GM10266 (cell line): ENCODE results near the gene SALL3.

Experiments used
- DNase-seq: peaks from one replicate; pipeline ENCODE4 v3.0.0; 2012; ENCODE audit errors: extremely low spot score
- TF ChIP-seq, protein P1 (sequence below): IDR thresholded peaks from 2 replicates; pipeline ENCODE4 v1.5.1; 2012; ENCODE audit warnings: mild to moderate bottlenecking, low read depth; ENCODE audit not compliant: control insufficient read depth, insufficient read depth; ENCODE audit errors: missing control alignments

The SALL3 gene

DNA sequence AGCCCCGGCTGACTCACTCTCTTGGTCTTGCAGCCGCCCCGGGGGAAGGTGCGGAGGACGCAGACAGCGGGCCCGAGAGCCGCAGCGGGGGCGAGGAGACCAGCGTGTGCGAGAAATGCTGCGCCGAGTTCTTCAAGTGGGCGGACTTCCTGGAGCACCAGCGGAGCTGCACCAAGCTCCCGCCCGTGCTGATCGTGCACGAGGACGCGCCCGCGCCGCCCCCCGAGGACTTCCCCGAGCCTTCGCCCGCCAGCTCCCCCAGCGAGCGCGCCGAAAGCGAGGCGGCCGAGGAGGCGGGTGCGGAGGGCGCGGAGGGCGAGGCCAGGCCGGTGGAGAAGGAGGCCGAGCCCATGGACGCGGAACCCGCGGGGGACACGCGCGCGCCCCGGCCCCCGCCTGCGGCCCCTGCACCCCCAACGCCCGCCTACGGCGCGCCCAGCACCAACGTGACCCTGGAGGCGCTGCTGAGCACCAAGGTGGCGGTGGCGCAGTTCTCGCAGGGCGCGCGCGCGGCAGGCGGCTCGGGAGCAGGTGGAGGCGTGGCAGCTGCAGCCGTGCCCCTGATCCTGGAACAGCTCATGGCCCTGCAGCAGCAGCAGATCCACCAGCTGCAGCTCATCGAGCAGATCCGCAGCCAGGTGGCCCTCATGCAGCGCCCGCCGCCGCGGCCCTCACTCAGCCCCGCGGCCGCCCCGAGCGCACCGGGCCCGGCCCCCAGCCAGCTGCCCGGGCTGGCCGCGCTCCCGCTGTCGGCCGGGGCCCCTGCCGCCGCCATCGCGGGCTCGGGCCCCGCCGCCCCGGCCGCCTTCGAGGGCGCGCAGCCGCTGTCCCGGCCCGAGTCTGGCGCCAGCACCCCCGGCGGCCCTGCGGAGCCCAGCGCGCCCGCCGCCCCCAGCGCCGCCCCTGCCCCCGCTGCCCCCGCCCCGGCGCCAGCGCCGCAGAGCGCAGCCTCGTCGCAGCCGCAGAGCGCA lies 12.7 kb downstream of the SALL3 start:
- DNase-seq: no peak
- TF ChIP-seq, protein P1, sequence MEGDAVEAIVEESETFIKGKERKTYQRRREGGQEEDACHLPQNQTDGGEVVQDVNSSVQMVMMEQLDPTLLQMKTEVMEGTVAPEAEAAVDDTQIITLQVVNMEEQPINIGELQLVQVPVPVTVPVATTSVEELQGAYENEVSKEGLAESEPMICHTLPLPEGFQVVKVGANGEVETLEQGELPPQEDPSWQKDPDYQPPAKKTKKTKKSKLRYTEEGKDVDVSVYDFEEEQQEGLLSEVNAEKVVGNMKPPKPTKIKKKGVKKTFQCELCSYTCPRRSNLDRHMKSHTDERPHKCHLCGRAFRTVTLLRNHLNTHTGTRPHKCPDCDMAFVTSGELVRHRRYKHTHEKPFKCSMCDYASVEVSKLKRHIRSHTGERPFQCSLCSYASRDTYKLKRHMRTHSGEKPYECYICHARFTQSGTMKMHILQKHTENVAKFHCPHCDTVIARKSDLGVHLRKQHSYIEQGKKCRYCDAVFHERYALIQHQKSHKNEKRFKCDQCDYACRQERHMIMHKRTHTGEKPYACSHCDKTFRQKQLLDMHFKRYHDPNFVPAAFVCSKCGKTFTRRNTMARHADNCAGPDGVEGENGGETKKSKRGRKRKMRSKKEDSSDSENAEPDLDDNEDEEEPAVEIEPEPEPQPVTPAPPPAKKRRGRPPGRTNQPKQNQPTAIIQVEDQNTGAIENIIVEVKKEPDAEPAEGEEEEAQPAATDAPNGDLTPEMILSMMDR: no peak

DNA sequence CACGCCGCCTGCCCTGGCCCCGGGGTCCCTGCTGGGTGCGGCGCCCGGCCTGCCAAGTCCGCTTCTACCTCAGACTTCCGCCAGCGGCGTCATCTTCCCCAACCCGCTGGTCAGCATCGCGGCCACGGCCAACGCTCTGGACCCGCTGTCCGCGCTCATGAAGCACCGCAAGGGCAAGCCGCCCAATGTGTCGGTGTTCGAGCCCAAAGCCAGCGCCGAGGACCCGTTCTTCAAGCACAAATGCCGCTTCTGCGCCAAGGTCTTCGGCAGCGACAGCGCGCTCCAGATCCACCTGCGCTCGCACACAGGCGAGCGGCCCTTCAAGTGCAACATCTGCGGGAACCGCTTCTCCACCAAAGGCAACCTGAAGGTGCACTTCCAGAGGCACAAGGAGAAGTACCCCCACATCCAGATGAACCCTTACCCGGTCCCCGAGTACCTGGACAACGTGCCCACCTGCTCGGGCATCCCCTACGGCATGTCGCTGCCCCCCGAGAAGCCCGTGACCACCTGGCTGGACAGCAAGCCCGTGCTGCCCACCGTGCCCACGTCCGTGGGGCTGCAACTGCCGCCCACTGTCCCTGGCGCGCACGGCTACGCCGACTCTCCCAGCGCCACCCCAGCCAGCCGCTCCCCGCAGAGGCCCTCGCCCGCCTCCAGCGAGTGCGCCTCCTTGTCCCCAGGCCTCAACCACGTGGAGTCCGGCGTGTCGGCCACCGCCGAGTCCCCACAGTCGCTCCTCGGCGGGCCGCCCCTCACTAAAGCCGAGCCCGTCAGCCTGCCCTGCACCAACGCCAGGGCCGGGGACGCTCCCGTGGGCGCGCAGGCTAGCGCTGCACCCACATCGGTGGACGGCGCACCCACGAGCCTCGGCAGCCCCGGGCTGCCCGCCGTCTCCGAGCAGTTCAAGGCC lies 13.7 kb downstream of the SALL3 start:
- no peak for DNase-seq
- TF ChIP-seq, protein P1: no peak

DNA sequence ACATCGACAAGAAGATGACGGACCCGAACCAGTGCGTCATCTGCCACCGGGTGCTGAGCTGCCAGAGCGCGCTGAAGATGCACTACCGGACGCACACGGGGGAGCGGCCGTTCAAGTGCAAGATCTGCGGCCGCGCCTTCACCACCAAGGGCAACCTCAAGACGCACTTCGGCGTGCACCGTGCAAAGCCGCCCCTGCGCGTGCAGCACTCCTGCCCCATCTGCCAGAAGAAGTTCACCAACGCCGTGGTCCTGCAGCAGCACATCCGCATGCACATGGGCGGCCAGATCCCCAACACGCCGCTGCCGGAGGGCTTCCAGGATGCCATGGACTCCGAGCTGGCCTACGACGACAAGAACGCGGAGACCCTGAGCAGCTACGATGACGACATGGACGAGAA lies 14.4 kb downstream of the SALL3 start:
- TF ChIP-seq, protein P1: no peak
- DNase-seq: no peak

DNA sequence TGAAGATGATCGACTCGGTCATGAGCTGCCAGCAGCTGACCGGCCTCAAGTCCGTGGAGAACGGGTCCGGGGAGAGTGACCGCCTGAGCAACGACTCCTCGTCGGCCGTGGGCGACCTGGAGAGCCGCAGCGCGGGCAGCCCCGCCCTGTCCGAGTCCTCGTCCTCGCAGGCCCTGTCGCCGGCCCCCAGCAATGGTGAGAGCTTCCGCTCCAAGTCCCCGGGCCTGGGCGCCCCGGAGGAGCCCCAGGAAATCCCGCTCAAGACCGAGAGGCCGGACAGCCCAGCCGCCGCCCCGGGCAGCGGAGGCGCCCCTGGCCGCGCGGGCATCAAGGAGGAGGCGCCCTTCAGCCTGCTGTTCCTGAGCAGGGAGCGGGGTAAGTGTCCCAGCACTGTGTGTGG lies 14.9 kb downstream of the SALL3 start:
- DNase-seq: no peak

DNA sequence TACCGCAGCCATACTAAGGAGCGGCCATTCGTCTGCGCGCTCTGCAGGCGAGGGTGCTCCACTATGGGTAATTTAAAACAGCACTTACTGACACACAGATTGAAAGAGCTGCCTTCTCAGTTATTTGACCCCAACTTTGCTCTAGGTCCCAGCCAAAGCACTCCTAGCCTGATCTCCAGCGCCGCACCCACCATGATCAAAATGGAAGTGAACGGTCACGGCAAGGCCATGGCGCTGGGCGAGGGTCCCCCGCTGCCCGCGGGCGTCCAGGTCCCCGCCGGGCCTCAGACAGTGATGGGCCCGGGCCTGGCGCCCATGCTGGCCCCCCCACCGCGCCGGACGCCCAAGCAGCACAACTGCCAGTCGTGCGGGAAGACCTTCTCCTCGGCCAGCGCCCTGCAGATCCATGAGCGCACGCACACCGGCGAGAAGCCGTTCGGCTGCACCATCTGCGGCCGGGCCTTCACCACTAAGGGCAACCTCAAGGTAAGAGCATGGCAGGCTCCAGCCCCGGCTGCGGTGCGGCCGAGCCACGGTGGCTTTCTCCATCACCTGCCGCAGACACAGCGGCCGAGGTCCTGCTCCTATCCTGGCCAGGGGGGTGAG lies 15.5 kb downstream of the SALL3 start:
- DNase-seq: no peak
- TF ChIP-seq, protein P1: no peak

More for the DNA sequence above, 14.9 kb downstream of the SALL3 start:
- TF ChIP-seq, protein P1: no peak

DNA sequence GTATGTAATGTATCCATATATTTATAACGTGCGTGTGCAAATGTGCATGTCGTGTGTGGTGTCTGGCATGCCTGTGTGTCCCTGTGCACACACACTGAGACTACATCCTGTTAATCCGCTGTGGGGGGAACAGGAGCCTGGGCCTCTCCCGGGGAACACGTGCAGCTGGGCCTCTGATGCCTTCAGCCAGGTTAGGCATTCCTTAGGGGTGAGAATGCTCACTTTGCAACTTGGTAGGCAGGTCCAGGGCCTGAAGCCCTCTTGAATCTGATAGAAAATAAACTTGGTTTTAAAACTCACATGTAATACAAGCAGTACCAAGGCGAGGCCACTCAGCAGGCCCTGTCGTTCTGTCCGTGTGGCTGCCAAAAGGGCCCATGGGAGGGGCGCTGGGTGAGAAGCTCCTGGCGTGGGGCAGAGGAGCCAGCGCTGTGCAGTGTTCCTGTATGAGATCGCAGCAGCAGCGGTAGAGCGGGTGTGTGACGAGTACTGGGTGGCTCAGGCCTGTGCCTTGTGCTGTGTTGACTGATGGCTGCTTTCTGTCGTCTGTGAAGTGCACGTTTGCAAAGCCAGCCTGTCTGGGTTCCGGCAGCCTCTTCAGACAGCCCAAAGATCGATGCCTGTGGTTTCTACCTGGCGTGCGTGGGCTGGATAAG lies 16.2 kb downstream of the SALL3 start:
- TF ChIP-seq, protein P1: no peak
- DNase-seq: no peak
